NCI-H446 treated with DMSO at 0.1 percent for 48 hours (cell line): ENCODE results near the gene DENND1C.

Source experiments
- DNase-seq: peaks from one replicate; lab custom pipeline; 2025; lab: John Stamatoyannopoulos, UW

The DENND1C gene

GRCh38 chr19:6424939-6425731 lies 56.5 kb downstream of the DENND1C start:
- DNase-seq, result peak; percentile 100

DNA sequence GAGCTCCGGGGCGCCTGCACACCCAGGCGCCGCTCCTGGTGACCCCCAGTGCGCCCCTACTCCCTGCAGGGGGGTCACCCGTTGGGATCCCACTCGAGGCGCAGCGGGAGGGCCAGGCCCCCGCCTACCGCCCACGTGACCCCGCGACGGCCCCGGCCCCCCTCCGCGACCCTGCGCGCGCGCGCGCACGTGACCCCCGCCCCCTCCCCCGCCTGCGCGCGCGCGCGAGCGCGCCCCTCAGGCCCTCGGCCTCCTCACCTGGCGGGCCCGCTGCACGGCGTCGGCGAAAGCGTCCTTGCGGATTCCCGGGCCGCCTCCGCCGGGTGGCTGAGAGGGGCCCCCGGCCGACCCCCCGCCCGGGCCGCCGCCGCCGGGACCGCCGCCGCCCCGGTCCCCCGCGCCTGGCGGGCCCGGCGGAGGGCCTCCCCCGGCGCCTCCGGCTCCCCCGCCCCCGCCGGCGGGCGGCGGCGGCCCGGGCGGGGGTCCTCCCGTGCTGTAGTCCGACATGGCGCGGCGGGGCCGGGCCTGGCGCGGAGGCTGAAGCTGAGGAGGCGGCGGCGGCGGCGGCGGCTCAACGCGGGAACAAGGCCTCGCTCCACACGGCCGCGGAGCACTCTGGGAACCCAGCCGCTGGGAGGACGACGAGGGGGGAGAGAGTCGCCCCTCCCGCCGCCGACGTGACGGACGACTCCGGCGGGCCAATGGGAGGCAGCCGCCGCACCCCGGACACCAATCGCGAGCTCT lies 57.2 kb downstream of the DENND1C start, which contains the start of gene KHSRP:
TSS of gene KHSRP (minus strand) at position 617 of the 744 bp plus-strand sequence. CDS start at position 507, 110 bp downstream.
- DNase-seq, result no peak

GRCh38 chr19:6423499-6424194 lies 57.9 kb downstream of the DENND1C start:
- DNase-seq, result no peak

- no peak for DNase-seq
Observed at GRCh38 chr19:6421075-6422014, 60.2 kb downstream of the DENND1C start.

GRCh38 chr19:6418562-6418932 lies 63.0 kb downstream of the DENND1C start:
- DNase-seq, result no peak

DNA sequence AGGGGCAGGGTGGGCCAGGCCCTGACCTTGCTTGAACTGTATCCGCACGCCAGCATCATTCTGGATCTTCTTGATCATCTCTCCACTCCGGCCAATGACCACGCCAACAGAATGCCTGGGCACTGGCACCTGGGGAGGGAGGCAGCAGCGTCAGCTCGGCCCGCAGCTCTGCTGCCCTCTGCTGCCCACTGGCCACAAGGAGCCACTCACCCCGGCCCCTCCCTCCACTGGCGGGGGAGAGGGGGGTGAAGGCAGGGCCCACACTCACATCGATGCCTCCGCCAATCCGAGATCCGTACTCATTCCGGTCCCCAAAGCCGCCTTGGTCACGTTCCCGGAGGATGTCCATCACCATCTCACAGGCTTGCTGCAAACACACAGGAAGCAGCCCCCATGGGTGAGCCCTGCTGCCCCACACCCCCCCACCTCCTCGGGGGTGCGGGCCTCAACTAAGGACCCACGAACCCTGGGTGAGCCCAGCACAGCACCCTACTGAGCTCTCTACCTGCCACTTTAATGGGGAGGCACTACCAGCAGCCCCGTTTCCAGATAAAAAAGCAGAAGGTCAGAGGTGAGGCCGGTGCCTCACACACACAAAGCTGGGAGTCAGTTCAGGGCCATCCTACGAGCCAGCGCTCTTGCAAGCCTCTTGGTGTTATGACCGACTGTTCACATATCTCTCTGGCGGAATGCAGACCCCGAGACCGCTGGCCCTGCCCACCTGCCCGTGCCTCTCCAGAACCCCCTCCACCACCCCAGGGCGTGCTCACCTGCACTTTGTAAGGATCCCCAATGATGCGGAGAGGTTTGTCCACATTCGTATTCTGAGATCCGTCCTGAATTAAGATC lies 63.6 kb downstream of the DENND1C start:
- DNase-seq, result no peak
